GM12865 (cell line): ENCODE results near the gene EYA3.

Experiments
- DNase-seq: peaks from one replicate; pipeline ENCODE4 v3.0.0; 2010; ENCODE audit warnings: low read depth
- H3K4me3 ChIP-seq: 2 replicates; pipeline ENCODE4 v1.5.1; 2011; ENCODE audit warnings: mild to moderate bottlenecking, low read depth, low read length, control low read depth
- CTCF ChIP-seq: IDR thresholded peaks from 2 replicates; pipeline ENCODE4 v1.5.1; 2011; ENCODE audit warnings: low read length, control low read depth, low read depth, inconsistent platforms; ENCODE audit not compliant: insufficient read depth; ENCODE audit errors: missing control alignments

EYA3 gene

GRCh38 chr1:27949027-27949426, 139.4 kb downstream of the EYA3 start:
- DNase-seq = no peak
- TF ChIP-seq CTCF = no peak
- H3K4me3 ChIP-seq = no peak overlapping the region

- TF ChIP-seq CTCF = no peak
- no peak for DNase-seq
- no peak overlapping the region for H3K4me3 ChIP-seq
Measured at GRCh38 chr1:27945020-27945419, 143.4 kb downstream of the EYA3 start.

- no peak for TF ChIP-seq CTCF
- no peak for DNase-seq
- H3K4me3 ChIP-seq = no peak overlapping the region
Measured at GRCh38 chr1:27941671-27942540, 146.5 kb downstream of the EYA3 start.

- TF ChIP-seq CTCF = no peak
- no peak overlapping the region for H3K4me3 ChIP-seq
- DNase-seq = no peak
Measured at GRCh38 chr1:27940870-27941560, 147.4 kb downstream of the EYA3 start.

- no peak overlapping the region for H3K4me3 ChIP-seq
- DNase-seq = peak; percentile 58
- peak; percentile 39 for TF ChIP-seq CTCF
Measured at GRCh38 chr1:27940297-27940696, 148.1 kb downstream of the EYA3 start.

- no peak overlapping the region for H3K4me3 ChIP-seq
Measured at GRCh38 chr1:27938488-27938887, 149.9 kb downstream of the EYA3 start.

More at GRCh38 chr1:27938488-27938887, 149.9 kb downstream of the EYA3 start:
- TF ChIP-seq CTCF = no peak
- no peak for DNase-seq
